A673 (cell line): ENCODE measurements around the gene CD19. TPM values are rescaled to one million over a fixed set of nuclear protein-coding genes. Genes with fewer than 3 reads are reported as not detected.
"Not testable (repeated sequence)": the region's sequence is repeated elsewhere in the genome, so short reads cannot be mapped to it uniquely, and the experiment has no call there.

Experiments
- BruUV-seq: library from RNA; stranded (reverse); fragments of 400-500 nt; replicated peaks from 2 replicates; lab custom pipeline; 2021; lab: Mats Ljungman, UMichigan
- CTCF ChIA-PET: fragments of 300-600 bp; sonication (Branson Sonifier 250); formaldehyde crosslinking; loops from one replicate; lab custom pipeline; 2022; ENCODE audit warnings: antibody characterized with exemption; lab: Charles Lee
- POLR2A ChIA-PET: fragments of 300-600 bp; sonication (Branson Sonifier 250); formaldehyde crosslinking; loops from one replicate; lab custom pipeline; 2022; ENCODE audit warnings: antibody characterized with exemption; ENCODE audit not compliant: low non-redundant PET; lab: Charles Lee
- DNase-seq: peaks from one replicate; pipeline ENCODE4 v3.0.0-alpha.2; 2015; ENCODE audit warnings: low spot score
- H3K27ac ChIP-seq: fragments of 200-600 bp; sonication (generic); 2 replicates; pipeline ENCODE4 v1.5.1; 2016; ENCODE audit warnings: mixed run types, low read depth, mild to moderate bottlenecking, mixed read lengths, antibody characterized with exemption, low read length; ENCODE audit not compliant: poor library complexity, severe bottlenecking
- H3K27me3 ChIP-seq: fragments of 200-600 bp; sonication (generic); replicated peaks from 2 replicates; pipeline ENCODE4 v1.6.1; 2017; ENCODE audit warnings: mixed run types, low read depth, mild to moderate bottlenecking, mixed read lengths, antibody characterized with exemption, low read length; ENCODE audit not compliant: insufficient read depth, poor library complexity
- H3K36me3 ChIP-seq: fragments of 200-600 bp; sonication (generic); 2 replicates; pipeline ENCODE4 v1.6.1; 2016; ENCODE audit warnings: mixed run types, mild to moderate bottlenecking, mixed read lengths, antibody characterized with exemption, low read length; ENCODE audit not compliant: insufficient read depth, poor library complexity, severe bottlenecking
- H3K4me1 ChIP-seq: fragments of 200-600 bp; sonication (generic); 2 replicates; pipeline ENCODE4 v1.6.1; 2017; ENCODE audit warnings: mixed run types, mild to moderate bottlenecking, mixed read lengths, antibody characterized with exemption, low read length; ENCODE audit not compliant: insufficient read depth, poor library complexity, severe bottlenecking
- H3K4me3 ChIP-seq: fragments of 200-600 bp; sonication (generic); 2 replicates; pipeline ENCODE4 v1.5.1; 2016; ENCODE audit warnings: low read depth, mixed run types, mild to moderate bottlenecking, mixed read lengths, low read length; ENCODE audit not compliant: poor library complexity, severe bottlenecking
- H3K9me3 ChIP-seq: fragments of 200-600 bp; sonication (generic); 2 replicates; pipeline ENCODE4 v1.6.1; 2016; ENCODE audit warnings: mixed run types, low read depth, mild to moderate bottlenecking, mixed read lengths, antibody characterized with exemption, low read length; ENCODE audit not compliant: poor library complexity, severe bottlenecking
- CTCF ChIP-seq: fragments of 300-800, 200-600 bp; sonication (generic); conservative IDR thresholded peaks from 2 replicates; pipeline ENCODE4 v1.5.1; 2017; ENCODE audit warnings: low read depth, mild to moderate bottlenecking, antibody characterized with exemption, low read length, moderate library complexity, mixed read lengths
- EZH2 ChIP-seq: fragments of 200-600 bp; sonication (generic); IDR thresholded peaks from 2 replicates; pipeline ENCODE4 v1.6.1; 2017; ENCODE audit warnings: borderline replicate concordance, low read depth, mild to moderate bottlenecking, mixed read lengths, antibody characterized with exemption, low read length; ENCODE audit not compliant: poor library complexity, severe bottlenecking
- intact Hi-C: fragments of 100-400 bp; cut with micrococcal nuclease; formaldehyde crosslinking; loops from one replicate; pipeline ENCODE4 v1.10.0; 2022; ENCODE audit not compliant: unreplicated experiment
- total RNA-seq: library from RNA; stranded (reverse); gene quantifications from 2 replicates; pipeline ENCODE4 v1.2.3, GENCODE V29; 2021

CD19 gene
- total RNA-seq, 1 experiment from 2014 or later: not detected

GRCh38 chr16:28924762-28925385 lies 6.9 kb upstream of the CD19 start, which contains the start of gene RABEP2:
Gene RABEP2 (minus strand): TSS chr16:28925238. CDS start chr16:28925163, 75 bp downstream.
- peak; percentile 95 for DNase-seq
- Histone ChIP-seq H3K4me3 (peak within 1 kb of the TSS; percentile 96), H3K36me3 (no peaks in the 10 kb centered on the region), H3K4me1 (no peaks in the 10 kb centered on the region), H3K27me3 (no peaks in the 10 kb centered on the region), H3K9me3 (no peaks in the 10 kb centered on the region), H3K27ac (peak within 1 kb of the TSS; percentile 97)
- TF ChIP-seq EZH2 (no peak), CTCF (no peak)
- intact Hi-C loops: loop anchor here (10.0 kb wide), 1 partner anchor 50 kb away; the partner anchor contains the start of gene ATP2A1
- POLR2A ChIA-PET: no interaction called here
- CTCF ChIA-PET: no interaction called here
- no TSS peak for BruUV-seq

- peak; percentile 79 for DNase-seq
- peak overlapping the region; percentile 97 for H3K27ac ChIP-seq
- peaks cover 3% of the 10 kb centered on the region for H3K4me1 ChIP-seq
- no peaks in the 10 kb centered on the region for H3K36me3 ChIP-seq
- no peaks in the 10 kb centered on the region for H3K27me3 ChIP-seq
- intact Hi-C loops: loop anchor here (10.0 kb wide), 1 partner anchor 51 kb away; the partner anchor contains the start of gene ATP2A1
- ChIA-PET POLR2A (no interaction called here), CTCF (no interaction called here)
- H3K9me3 ChIP-seq: no peaks in the 10 kb centered on the region
- TSS peak; percentile 87 for BruUV-seq
- no peak for TF ChIP-seq CTCF
- TF ChIP-seq EZH2: no peak
- H3K4me3 ChIP-seq: peak overlapping the region; percentile 96
Measured at GRCh38 chr16:28925386-28926228, 6.2 kb upstream of the CD19 start.

- BruUV-seq, POLR2A ChIA-PET, CTCF ChIA-PET, H3K36me3 ChIP-seq, H3K9me3 ChIP-seq, H3K27ac ChIP-seq, H3K4me3 ChIP-seq, H3K27me3 ChIP-seq, DNase-seq, H3K4me1 ChIP-seq: not testable (repeated sequence)
- intact Hi-C loops: loop anchor here (10.0 kb wide), 1 partner anchor 51 kb away; the partner anchor contains the start of gene ATP2A1
Measured at GRCh38 chr16:28926284-28926683, 5.5 kb upstream of the CD19 start.
